SK-N-SH (cell line): ENCODE measurements around the gene PRELID3B. TPM values are rescaled to one million over a fixed set of nuclear protein-coding genes. Genes with fewer than 3 reads are reported as not detected.
A peak's percentile ranks its signal among the peaks of the same experiment; 100 is the strongest.

ENCODE experiments used
- CTCF ChIA-PET: fragments of 300-600, 350-600 bp; formaldehyde crosslinking; extraction: SDS; loops from one replicate; lab custom pipeline; 2021; lab: Yijun Ruan, JAX
- POLR2A ChIA-PET: fragments of 350-600 bp; sonication (Branson Sonifier 250); formaldehyde crosslinking; extraction: SDS; loops from one replicate; lab custom pipeline; 2020; ENCODE audit warnings: antibody characterized with exemption, inconsistent platforms; lab: Yijun Ruan, JAX
- DNase-seq: peaks from one replicate; pipeline ENCODE4 v3.0.0; 2012
- H2AFZ ChIP-seq: fragments of 200-600 bp; sonication (generic); 2 replicates; pipeline ENCODE4 v1.8.1; 2016; ENCODE audit warnings: antibody characterized with exemption, mild to moderate bottlenecking, low read depth
- H3F3A ChIP-seq: fragments of 200-600 bp; sonication (generic); replicated peaks from 2 replicates; pipeline ENCODE3; 2016; ENCODE audit warnings: antibody characterized with exemption, mild to moderate bottlenecking; ENCODE audit not compliant: insufficient read depth
- H3K27ac ChIP-seq, 2 experiments: fragments of 200-500 bp in 1 of 2; fragments of 200-600 bp in 1 of 2; sonication (Bioruptor generic) in 1 of 2; sonication (generic), shearing (Covaris generic) in 1 of 2; 2 replicates each; pipeline versions ENCODE4 v1.5.1 to v1.6.1; 2014 to 2016; ENCODE audit warnings: low read depth in 2 of 2, inconsistent platforms in 1 of 2, low read length in 1 of 2, mild to moderate bottlenecking in 1 of 2, mixed read lengths in 1 of 2
- H3K27me3 ChIP-seq: fragments of 200-600 bp; sonication (generic), shearing (Covaris generic); 2 replicates; pipeline ENCODE4 v1.6.1; 2016; ENCODE audit warnings: mixed run types; ENCODE audit not compliant: insufficient read depth
- H3K36me3 ChIP-seq, 2 experiments: fragments of 200-500 bp in 1 of 2; fragments of 200-600 bp in 1 of 2; sonication (Bioruptor generic) in 1 of 2; sonication (generic) in 1 of 2; replicated peaks in 1 of 2; 2 replicates each; pipeline versions ENCODE3 to v1.5.1; 2014 to 2016; ENCODE audit warnings: low read length in 1 of 2, mild to moderate bottlenecking in 1 of 2; ENCODE audit not compliant: insufficient read depth in 2 of 2, control insufficient read depth in 1 of 2
- H3K4me1 ChIP-seq, 2 experiments: fragments of 200-500 bp in 1 of 2; fragments of 200-600 bp in 1 of 2; sonication (Bioruptor generic) in 1 of 2; sonication (generic), shearing (Covaris generic) in 1 of 2; 2 replicates each; pipeline versions ENCODE4 v1.5.1 to v1.6.1; 2014 to 2016; ENCODE audit warnings: low read depth in 1 of 2, low read length in 1 of 2, mixed run types in 1 of 2; ENCODE audit not compliant: insufficient read depth in 2 of 2, control insufficient read depth in 1 of 2
- H3K4me2 ChIP-seq: fragments of 200-600 bp; sonication (generic), shearing (Covaris generic); 2 replicates; pipeline ENCODE4 v1.6.1; 2017; ENCODE audit warnings: mixed run types
- H3K4me3 ChIP-seq, 2 experiments: fragments of 200-500 bp in 1 of 2; fragments of 200-600 bp in 1 of 2; sonication (Bioruptor generic) in 1 of 2; sonication (generic), shearing (Covaris generic) in 1 of 2; 2 replicates each; pipeline versions ENCODE4 v1.5.1 to v1.8.1; 2014 to 2016; ENCODE audit warnings: low read depth in 2 of 2, inconsistent platforms in 1 of 2, low read length in 1 of 2, mild to moderate bottlenecking in 1 of 2, mixed read lengths in 1 of 2, moderate library complexity in 1 of 2
- H3K79me2 ChIP-seq: fragments of 200-600 bp; sonication (generic); 2 replicates; pipeline ENCODE4 v1.8.1; 2017; ENCODE audit warnings: mild to moderate bottlenecking; ENCODE audit not compliant: insufficient read depth
- H3K9ac ChIP-seq: fragments of 200-600 bp; sonication (generic); 2 replicates; pipeline ENCODE4 v1.6.1; 2017; ENCODE audit warnings: mixed run types
- H3K9me2 ChIP-seq: fragments of 200-600 bp; sonication (generic); 2 replicates; pipeline ENCODE4 v1.6.1; 2017; ENCODE audit warnings: mixed run types
- H3K9me3 ChIP-seq: fragments of 200-600 bp; sonication (generic); 2 replicates; pipeline ENCODE4 v1.6.1; 2017; ENCODE audit warnings: mixed run types, mild to moderate bottlenecking, moderate library complexity
- H4K20me1 ChIP-seq: fragments of 200-600 bp; sonication (generic); 2 replicates; pipeline ENCODE4 v1.6.1; 2017; ENCODE audit warnings: mild to moderate bottlenecking, mixed run types; ENCODE audit not compliant: insufficient read depth
- CHD2 ChIP-seq: fragments of 150-350 bp; IDR thresholded peaks from 2 replicates; pipeline ENCODE4 v1.6.1; 2018; ENCODE audit warnings: low read length; ENCODE audit not compliant: partially characterized antibody
- CTCF ChIP-seq: fragments of 200-600 bp; sonication (generic); IDR thresholded peaks from 2 replicates; pipeline ENCODE4 v1.6.1; 2017; ENCODE audit warnings: antibody characterized with exemption, mild to moderate bottlenecking, moderate library complexity
- ELF1 ChIP-seq: IDR thresholded peaks from 2 replicates; pipeline ENCODE4 v1.4.0; 2012
- GABPA ChIP-seq: IDR thresholded peaks from 2 replicates; pipeline ENCODE4 v1.4.0; 2012; ENCODE audit warnings: low read depth, mild to moderate bottlenecking
- MAX ChIP-seq: IDR thresholded peaks from 2 replicates; pipeline ENCODE4 v1.4.0; 2012; ENCODE audit warnings: low read depth
- RXRA ChIP-seq: IDR thresholded peaks from 2 replicates; pipeline ENCODE4 v1.4.0; 2012; ENCODE audit warnings: low read depth, mild to moderate bottlenecking, borderline replicate concordance
- TEAD4 ChIP-seq: IDR thresholded peaks from 2 replicates; pipeline ENCODE4 v1.4.0; 2012; ENCODE audit warnings: mild to moderate bottlenecking, borderline replicate concordance; ENCODE audit not compliant: insufficient read depth
- WGBS: methylation state at CpG from one replicate; pipeline ENCODE4 v1.1.6; 2017; ENCODE audit warnings: low lambda C conversion rate; 5-methylcytosine and 5-hydroxymethylcytosine counted together
- polyA plus RNA-seq, 3 experiments: library from polyadenylated mRNA; depleted of rRNA; stranded (reverse); fragments of >200 nt; gene quantifications; 2 replicates each; pipeline ENCODE4 v1.2.3, GENCODE V29; 2012
- TF ChIP-seq, protein P1 (sequence below): IDR thresholded peaks from 2 replicates; pipeline ENCODE4 v1.4.0; 2012; ENCODE audit warnings: low read depth, borderline replicate concordance

PRELID3B gene
- 20.9 and 27.4 TPM in 2 replicates for polyA plus RNA-seq (2012; rRNA removed)
- 38.1 and 58.8 TPM in 2 replicates for polyA plus RNA-seq (2012; cell fraction: cytosol; rRNA removed)
- 6.0 and 10.8 TPM in 2 replicates for polyA plus RNA-seq (2012; cell fraction: nucleus; rRNA removed)

DNA sequence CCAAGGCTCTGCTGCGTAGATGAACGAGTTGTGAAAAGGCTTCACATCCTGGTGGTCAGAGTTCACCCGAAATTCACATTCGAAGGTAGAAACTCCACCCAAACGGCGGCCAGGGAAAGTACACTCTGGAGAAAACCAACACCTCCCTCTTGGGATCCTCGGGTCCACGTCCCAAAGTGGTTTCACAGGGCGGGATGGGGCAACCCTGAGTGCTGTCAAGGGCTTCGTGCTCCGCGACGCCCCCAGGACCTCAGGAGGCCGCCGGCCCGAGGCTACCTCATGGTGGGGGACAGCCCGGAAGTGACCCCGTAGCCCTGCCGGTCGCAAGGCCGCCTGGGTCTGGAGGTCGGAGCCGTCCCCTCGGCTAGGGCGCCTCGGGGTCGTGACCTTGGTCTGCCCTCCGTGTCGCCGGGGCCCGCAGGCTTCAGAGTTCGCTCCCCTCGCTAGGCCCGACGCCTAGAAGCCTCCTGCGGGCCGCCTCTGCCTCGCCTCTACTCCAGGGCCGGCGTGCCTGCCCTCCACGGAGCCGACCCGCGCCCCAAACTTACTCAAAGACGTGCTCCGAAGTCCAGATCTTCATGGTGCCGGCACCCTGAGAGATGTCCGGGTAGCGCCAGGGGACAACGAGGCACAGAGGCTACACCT lies at the start of gene PRELID3B:
Gene PRELID3B (minus strand): TSS at position 636 of the 645 bp plus-strand sequence. CDS start 56 bp downstream, at position 580.
- WGBS, result 7% methylated on average over 6 of the region's 50 CpGs
- DNase-seq, result peak; percentile 69

More for the DNA sequence above, at the start of gene PRELID3B:
- peaks cover 53% of the 10 kb centered on the region for H3K79me2 ChIP-seq
- ChIA-PET POLR2A (interaction anchor here (1.0 to 2.1 kb wide), 2 partner anchors 10 to 180 kb away, joined by 3 to 10 read pairs; partner anchors contain the start of gene ATP5F1E), CTCF (interaction anchor here (0.9 to 3.5 kb wide), 2 partner anchors 21 to 181 kb away, joined by 3 to 20 read pairs; no protein-coding TSS in a partner anchor)
- H3F3A ChIP-seq, result peaks cover 7% of the 10 kb centered on the region
- peaks cover 7 to 34% of the 10 kb centered on the region in 2 experiments; a peak in 3 of 4 replicates for H3K4me1 ChIP-seq
- H3K4me3 ChIP-seq, result peak within 1 kb of the TSS; percentile 75 to 89
- H3K9me2 ChIP-seq, result no peaks in the 10 kb centered on the region
- no peaks in the 10 kb centered on the region for H3K9me3 ChIP-seq
- peak within 1 kb of the TSS; percentile 93 for H3K4me2 ChIP-seq
- no peaks in the 10 kb centered on the region for H3K27me3 ChIP-seq
- H4K20me1 ChIP-seq, result peaks cover 4% of the 10 kb centered on the region; the same call in 1 of the 2 replicates
- H3K27ac ChIP-seq, result peak within 1 kb of the TSS; percentile 48 to 89; a peak in 3 of 4 replicates
- H3K9ac ChIP-seq, result peak within 1 kb of the TSS; percentile 59
- peak; percentile 6; the same call in 1 of the 2 replicates for TF ChIP-seq CTCF
- peak; percentile 43 for TF ChIP-seq MAX
- TF ChIP-seq ELF1, result peak; percentile 40; the same call in 1 of the 2 replicates
- no peak for TF ChIP-seq RXRA
- TF ChIP-seq, protein P1, sequence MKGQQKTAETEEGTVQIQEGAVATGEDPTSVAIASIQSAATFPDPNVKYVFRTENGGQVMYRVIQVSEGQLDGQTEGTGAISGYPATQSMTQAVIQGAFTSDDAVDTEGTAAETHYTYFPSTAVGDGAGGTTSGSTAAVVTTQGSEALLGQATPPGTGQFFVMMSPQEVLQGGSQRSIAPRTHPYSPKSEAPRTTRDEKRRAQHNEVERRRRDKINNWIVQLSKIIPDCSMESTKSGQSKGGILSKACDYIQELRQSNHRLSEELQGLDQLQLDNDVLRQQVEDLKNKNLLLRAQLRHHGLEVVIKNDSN, result peak; percentile 34; the same call in 1 of the 2 replicates
- 0 out of 2 replicates have a peak, but pooled peaks have one; percentile 25 for TF ChIP-seq GABPA
- no peak for TF ChIP-seq TEAD4
- TF ChIP-seq CHD2, result no peak
- H3K36me3 ChIP-seq, result peaks cover 17 to 29% of the 10 kb centered on the region in 2 experiments
- H2AFZ ChIP-seq, result peak within 1 kb of the TSS; percentile 97
